HepG2 (cell line): ENCODE measurements around the gene TUBB4B. TPM values are rescaled to one million over a fixed set of nuclear protein-coding genes. Genes with fewer than 3 reads are reported as not detected.

Experiments used
- CREM ChIP-seq, 2 experiments: sonication (generic) in 1 of 2; formaldehyde crosslinking in 1 of 2; IDR thresholded peaks; 2 replicates each; pipeline versions ENCODE4 v1.4.0 to v1.6.1; 2016 to 2020; ENCODE audit warnings: antibody characterized with exemption in 1 of 2, mild to moderate bottlenecking in 1 of 2, missing genetic modification reagents in 1 of 2
- IKZF1 ChIP-seq: fragments of 450-650 bp; IDR thresholded peaks from 2 replicates; pipeline ENCODE4 v1.7.1; 2016
- MATR3 ChIP-seq: sonication (generic); formaldehyde crosslinking; IDR thresholded peaks from 2 replicates; pipeline ENCODE4 v1.4.0; 2020; ENCODE audit warnings: missing genetic modification reagents
- PAWR ChIP-seq: sonication (generic); formaldehyde crosslinking; IDR thresholded peaks from 2 replicates; pipeline ENCODE4 v1.4.0; 2020; ENCODE audit warnings: missing genetic modification reagents, mild to moderate bottlenecking, borderline replicate concordance
- PRDM10 ChIP-seq: sonication (generic); formaldehyde crosslinking; IDR thresholded peaks from 2 replicates; pipeline ENCODE4 v1.4.0; 2020; ENCODE audit warnings: low read depth, missing genetic modification reagents
- PRPF4 ChIP-seq: fragments of 200-400 bp; formaldehyde crosslinking; IDR thresholded peaks from 2 replicates; pipeline ENCODE4 v1.6.1; 2016; ENCODE audit warnings: low read length, low read depth; ENCODE audit not compliant: poor library complexity, severe bottlenecking
- REL ChIP-seq: sonication (generic); formaldehyde crosslinking; conservative IDR thresholded peaks from 2 replicates; pipeline ENCODE4 v1.8.0; 2022; ENCODE audit warnings: mild to moderate bottlenecking, missing genetic modification reagents, moderate library complexity
- RFX3 ChIP-seq: IDR thresholded peaks from 2 replicates; pipeline ENCODE4 v1.6.1; 2016; ENCODE audit warnings: missing biosample characterization, missing genetic modification reagents
- SMAD1 ChIP-seq: sonication (generic); formaldehyde crosslinking; IDR thresholded peaks from 2 replicates; pipeline ENCODE4 v1.4.0; 2020; ENCODE audit warnings: missing genetic modification reagents, low read depth, mild to moderate bottlenecking, borderline replicate concordance
- SP140L ChIP-seq: sonication (generic); formaldehyde crosslinking; IDR thresholded peaks from 2 replicates; pipeline ENCODE4 v1.4.0; 2020; ENCODE audit warnings: missing genetic modification reagents, borderline replicate concordance
- SUZ12 ChIP-seq: fragments of 150-350 bp; IDR thresholded peaks from 2 replicates; pipeline ENCODE4 v1.6.1; 2014; ENCODE audit warnings: low read depth, low read length
- TCF12 ChIP-seq, 2 experiments: fragments of 450-650 bp in 1 of 2; sonication (generic) in 1 of 2; formaldehyde crosslinking in 1 of 2; IDR thresholded peaks; 2 replicates each; pipeline versions ENCODE4 v1.6.1 to v1.8.0; 2017 to 2022; ENCODE audit warnings: antibody characterized with exemption in 1 of 2, mild to moderate bottlenecking in 1 of 2, missing genetic modification reagents in 1 of 2, moderate library complexity in 1 of 2
- TOE1 ChIP-seq: sonication (generic); formaldehyde crosslinking; IDR thresholded peaks from 2 replicates; pipeline ENCODE4 v1.4.0; 2020; ENCODE audit warnings: mild to moderate bottlenecking, missing genetic modification reagents
- ZFP36L1 ChIP-seq: sonication (generic); formaldehyde crosslinking; IDR thresholded peaks from 2 replicates; pipeline ENCODE4 v1.8.0; 2022; ENCODE audit warnings: mild to moderate bottlenecking, missing genetic modification reagents, moderate library complexity
- ZNF124 ChIP-seq: sonication (generic); formaldehyde crosslinking; IDR thresholded peaks from 2 replicates; pipeline ENCODE4 v1.4.0; 2020; ENCODE audit warnings: missing genetic modification reagents
- ZNF276 ChIP-seq: sonication (generic); formaldehyde crosslinking; IDR thresholded peaks from 2 replicates; pipeline ENCODE4 v1.4.0; 2020; ENCODE audit warnings: mild to moderate bottlenecking, low read depth, missing genetic modification reagents
- ZNF282 ChIP-seq: fragments of 450-650 bp; IDR thresholded peaks from 2 replicates; pipeline ENCODE4 v1.6.1; 2018; ENCODE audit not compliant: partially characterized antibody
- ZNF382 ChIP-seq: sonication (generic); formaldehyde crosslinking; IDR thresholded peaks from 2 replicates; pipeline ENCODE4 v1.5.0; 2020; ENCODE audit warnings: missing genetic modification reagents, mild to moderate bottlenecking, borderline replicate concordance
- ZNF414 ChIP-seq: sonication (generic); formaldehyde crosslinking; IDR thresholded peaks from 2 replicates; pipeline ENCODE4 v1.5.0; 2020; ENCODE audit warnings: missing genetic modification reagents
- ZNF460 ChIP-seq: sonication (generic); formaldehyde crosslinking; IDR thresholded peaks from 2 replicates; pipeline ENCODE4 v1.5.1; 2020; ENCODE audit warnings: missing genetic modification reagents, mild to moderate bottlenecking, borderline replicate concordance
- ZNF598 ChIP-seq: sonication (generic); formaldehyde crosslinking; IDR thresholded peaks from 2 replicates; pipeline ENCODE4 v1.5.1; 2020; ENCODE audit warnings: mild to moderate bottlenecking, missing genetic modification reagents, borderline replicate concordance
- ZSCAN20 ChIP-seq: sonication (generic); formaldehyde crosslinking; IDR thresholded peaks from 2 replicates; pipeline ENCODE4 v1.4.0; 2020; ENCODE audit warnings: missing genetic modification reagents, mild to moderate bottlenecking, borderline replicate concordance
- polyA plus RNA-seq, 8 experiments: library from polyadenylated mRNA; depleted of rRNA in 3 of 8; stranded (reverse) in 7 of 8; unstranded in 1 of 8; fragments of >200 nt; fragmentation: Illumina TruSeq in 4 of 8; extraction: Trizol in 4 of 8; gene quantifications; 2 replicates each; pipeline versions ENCODE4 v1.2.1 to v1.2.3, GENCODE V29; 2011 to 2016; ENCODE audit warnings: low read depth in 4 of 8, missing spikeins in 1 of 8, mixed read lengths in 1 of 8; ENCODE audit not compliant: insufficient read depth in 1 of 8
- total RNA-seq, 5 experiments: library from RNA; depleted of rRNA; stranded (reverse); fragments of >200 nt; fragmentation: Illumina TruSeq; extraction: Trizol; gene quantifications; 2 replicates each; pipeline ENCODE4 v1.2.3, GENCODE V29; 2016; ENCODE audit warnings: low read depth in 1 of 5

Gene TUBB4B
- total and polyA plus RNA-seq, 2 of the 13 experiments (the other 11 are each of a cell fraction or from before 2014, with no cell fraction given): 182 to 412 TPM

- TF ChIP-seq ZNF598 (CRISPR knock-in tag): 0 out of 2 replicates have a peak, but pooled peaks have one; percentile 34
- peak; percentile 63; the same call in 1 of the 2 replicates for TF ChIP-seq ZNF124 (CRISPR knock-in tag)
- TF ChIP-seq CREM (IDR thresholded peaks at IDR 0.05): peak; percentile 93
- TF ChIP-seq CREM (CRISPR knock-in tag; IDR thresholded peaks at IDR 0.05): peak; percentile 95
- no peak for TF ChIP-seq MATR3
- no peak for TF ChIP-seq SP140L (CRISPR knock-in tag)
- no peak for TF ChIP-seq REL
- no peak for TF ChIP-seq ZFP36L1 (CRISPR knock-in tag)
- TF ChIP-seq TOE1 (CRISPR knock-in tag): no peak
- TF ChIP-seq ZSCAN20 (CRISPR knock-in tag): peak; percentile 46; the same call in 1 of the 2 replicates
- TF ChIP-seq SUZ12: no peak
- no peak for TF ChIP-seq ZNF460
- no peak for TF ChIP-seq ZNF282
- TF ChIP-seq ZNF382 (CRISPR knock-in tag): no peak
- TF ChIP-seq ZNF414 (CRISPR knock-in tag): peak; percentile 16; the same call in 1 of the 2 replicates
- no peak for TF ChIP-seq IKZF1
- no peak for TF ChIP-seq PRPF4
- TF ChIP-seq SMAD1: no peak
- no peak for TF ChIP-seq PAWR (CRISPR knock-in tag)
- 0 out of 2 replicates have a peak, but pooled peaks have one; percentile 43 for TF ChIP-seq ZNF276 (CRISPR knock-in tag)
- no peak for TF ChIP-seq RFX3
- no peak for TF ChIP-seq PRDM10 (CRISPR knock-in tag)
- no peak for TF ChIP-seq TCF12 (IDR thresholded peaks at IDR 0.05)
- 0 out of 2 replicates have a peak, but pooled peaks have one; percentile 28 for TF ChIP-seq TCF12 (CRISPR knock-in tag; IDR thresholded peaks at IDR 0.05)
Measured at GRCh38 chr9:137205126-137206069, 35.7 kb upstream of the TUBB4B start, which contains the start of the genes NDOR1 and TMEM203 (continued).
